HG02943 (cell line): ENCODE data around the gene MPIG6B.

ENCODE experiments used
- ATAC-seq: cut with Tn5 transposase; IDR thresholded peaks from one replicate; pipeline ENCODE4 v1.9.1; 2021; ENCODE audit warnings: mild to moderate bottlenecking, low read depth, moderate library complexity; ENCODE audit not compliant: unreplicated experiment

Gene MPIG6B

GRCh38 chr6:31720196-31720770, 2.9 kb upstream of the MPIG6B start:
- ATAC-seq: no peak

- ATAC-seq: no peak
Observed at GRCh38 chr6:31721351-31722020, 1.7 kb upstream of the MPIG6B start, which contains the start of gene LY6G6C. Gene LY6G6C (minus strand): TSS chr6:31721746. CDS start chr6:31721679, 67 bp downstream.

GRCh38 chr6:31722173-31722572, 1.0 kb upstream of the MPIG6B start:
- no peak for ATAC-seq

GRCh38 chr6:31723980-31724691, 963 bp downstream of the MPIG6B start:
- no peak for ATAC-seq

GRCh38 chr6:31725502-31726350, 2.6 kb downstream of the MPIG6B start:
- ATAC-seq: no peak

GRCh38 chr6:31727034-31727716, 4.0 kb downstream of the MPIG6B start:
- ATAC-seq: no peak

GRCh38 chr6:31727717-31728671, 4.8 kb downstream of the MPIG6B start:
- no peak for ATAC-seq

- no peak for ATAC-seq
Observed at GRCh38 chr6:31728767-31729514, 5.8 kb downstream of the MPIG6B start, which contains the start of gene DDAH2. Gene DDAH2 (minus strand): TSS chr6:31729299. CDS start chr6:31729161, 138 bp downstream.

- ATAC-seq: no peak
Observed at GRCh38 chr6:31729515-31729978, 6.4 kb downstream of the MPIG6B start.

- no peak for ATAC-seq
Observed at GRCh38 chr6:31729979-31730630, 6.9 kb downstream of the MPIG6B start.

- no peak for ATAC-seq
Observed at GRCh38 chr6:31730631-31731086, 7.5 kb downstream of the MPIG6B start.

- no peak for ATAC-seq
Observed at GRCh38 chr6:31732029-31732428, 8.9 kb downstream of the MPIG6B start.

- no peak for ATAC-seq
Observed at GRCh38 chr6:31733734-31734133, 10.6 kb downstream of the MPIG6B start.

GRCh38 chr6:31734247-31734820, 11.2 kb downstream of the MPIG6B start:
- no peak for ATAC-seq

- ATAC-seq: no peak
Observed at GRCh38 chr6:31734821-31735406, 11.7 kb downstream of the MPIG6B start.

GRCh38 chr6:31736021-31736767, 13.0 kb downstream of the MPIG6B start, which contains the start of gene CLIC1:
Gene CLIC1 (minus strand): TSS chr6:31736530. CDS start chr6:31736300, 230 bp downstream.
- no peak for ATAC-seq
